BJ (cell line): ENCODE measurements around the gene CHRNA7. TPM values are rescaled to one million over a fixed set of nuclear protein-coding genes. Genes with fewer than 3 reads are reported as not detected.

Experiments
- CTCF ChIA-PET: fragments of 350-600 bp; formaldehyde crosslinking; extraction: SDS; loops from one replicate; lab custom pipeline; 2021; ENCODE audit warnings: antibody characterized with exemption, inconsistent platforms; lab: Yijun Ruan, JAX
- POLR2A ChIA-PET: fragments of 300-600 bp; sonication (Branson Sonifier 250); formaldehyde crosslinking; extraction: SDS; loops from one replicate; lab custom pipeline; 2021; ENCODE audit warnings: antibody characterized with exemption; lab: Charles Lee
- DNase-seq: peaks from one replicate; pipeline ENCODE4 v3.0.0-alpha.2; 2011; ENCODE audit warnings: low read depth
- H3K27me3 ChIP-seq: 2 replicates; pipeline ENCODE4 v1.6.0; 2011; ENCODE audit warnings: low read length; ENCODE audit not compliant: control insufficient read depth, insufficient read depth
- H3K36me3 ChIP-seq: 2 replicates; pipeline ENCODE4 v1.5.1; 2011; ENCODE audit warnings: low read length; ENCODE audit not compliant: control insufficient read depth, insufficient read depth
- H3K4me3 ChIP-seq: 2 replicates; pipeline ENCODE4 v1.5.1; 2011; ENCODE audit warnings: low read depth, mild to moderate bottlenecking, control low read depth, low read length
- CTCF ChIP-seq: IDR thresholded peaks from 2 replicates; pipeline ENCODE4 v1.5.1; 2011; ENCODE audit warnings: low read depth, mild to moderate bottlenecking, control low read depth, inconsistent platforms, low read length, moderate library complexity; ENCODE audit not compliant: insufficient read depth
- polyA plus RNA-seq: library from polyadenylated mRNA; depleted of rRNA; stranded (reverse); fragments of >200 nt; gene quantifications from 2 replicates; pipeline ENCODE4 v1.2.3, GENCODE V29; 2011

Gene CHRNA7
- polyA plus RNA-seq, 1 experiment, result 0.10 TPM

DNA sequence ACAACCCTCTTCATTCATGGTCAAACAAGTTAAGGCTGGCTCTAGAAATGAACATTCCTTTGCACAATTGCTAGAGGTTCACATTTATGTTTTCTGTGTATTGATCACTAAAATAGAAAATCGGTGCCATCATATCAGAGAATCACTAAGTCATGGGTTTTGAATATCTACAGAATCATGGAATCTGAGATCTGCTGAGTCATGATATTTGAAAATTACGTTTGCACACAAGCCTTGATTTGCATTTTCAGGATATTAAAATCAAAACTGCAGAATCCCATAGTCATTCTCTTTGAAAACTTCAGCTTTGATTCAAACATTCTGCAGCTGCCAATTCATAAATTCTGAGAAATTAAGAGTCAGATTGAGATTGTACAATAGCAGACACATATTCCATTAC lies 26.1 kb upstream of the CHRNA7 start:
- ChIA-PET CTCF (no interaction called here), POLR2A (no interaction called here)
- DNase-seq, result no peak
- TF ChIP-seq CTCF, result no peak
- Histone ChIP-seq H3K4me3 (no peak overlapping the region), H3K27me3 (no peaks in the 10 kb centered on the region), H3K36me3 (no peaks in the 10 kb centered on the region)

DNA sequence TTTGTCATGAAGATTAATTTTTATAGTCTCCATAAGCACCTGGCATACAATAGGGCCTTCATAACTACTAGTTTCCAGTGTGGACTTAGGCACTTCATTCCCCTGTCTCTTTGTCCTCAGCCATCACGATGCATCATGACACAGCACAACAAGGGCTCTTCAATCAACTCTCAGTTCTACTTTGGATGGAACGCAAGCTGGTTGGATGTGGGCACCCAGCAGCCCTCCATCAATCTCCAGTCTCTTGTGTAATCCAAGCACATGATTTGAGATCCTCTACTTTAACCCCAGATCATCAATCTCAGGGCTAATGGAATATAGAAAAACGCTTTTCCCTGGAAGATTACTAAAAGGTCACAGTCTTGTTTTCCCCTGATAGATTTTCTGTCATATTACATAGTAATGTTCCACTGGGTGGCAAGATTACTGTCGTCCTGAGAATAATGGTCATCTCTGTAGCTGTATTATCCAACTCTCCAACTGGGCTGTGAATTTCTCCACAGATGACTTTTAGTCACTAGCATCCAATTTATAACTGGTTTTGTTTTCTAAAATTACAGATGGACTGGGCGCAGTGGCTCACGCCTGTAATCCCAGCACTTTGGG lies 22.9 kb upstream of the CHRNA7 start:
- TF ChIP-seq CTCF, result no peak
- POLR2A ChIA-PET, result no interaction called here

DNA sequence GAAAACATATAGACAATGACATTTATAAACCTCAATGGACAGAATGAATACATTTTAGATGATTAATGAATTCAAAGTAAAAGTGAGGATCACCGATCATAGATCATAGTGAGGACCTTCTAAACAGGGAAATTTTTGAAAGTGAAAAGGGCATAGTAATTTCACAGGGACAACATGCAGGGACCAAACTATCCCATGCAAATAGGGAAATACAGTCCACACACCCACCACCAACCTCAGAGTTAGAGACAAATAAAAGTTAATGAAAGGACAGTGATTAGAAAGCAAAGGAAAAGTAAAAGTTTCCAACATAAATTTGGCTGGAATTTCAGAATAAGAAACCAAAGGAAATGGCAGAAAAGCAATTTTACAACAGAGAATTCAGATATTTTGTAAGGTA lies 15.4 kb upstream of the CHRNA7 start:
- DNase-seq, result no peak
- CTCF ChIA-PET, result no interaction called here
- H3K4me3 ChIP-seq, result no peak overlapping the region
- H3K36me3 ChIP-seq, result no peaks in the 10 kb centered on the region
- no peak for TF ChIP-seq CTCF
- POLR2A ChIA-PET, result no interaction called here
- no peaks in the 10 kb centered on the region for H3K27me3 ChIP-seq

More for the DNA sequence above, 22.9 kb upstream of the CHRNA7 start:
- Histone ChIP-seq H3K36me3 (no peaks in the 10 kb centered on the region), H3K4me3 (no peak overlapping the region), H3K27me3 (no peaks in the 10 kb centered on the region)
- DNase-seq, result no peak
- CTCF ChIA-PET, result no interaction called here

GRCh38 chr15:32020156-32020555 lies 10.2 kb upstream of the CHRNA7 start:
- H3K4me3 ChIP-seq, result no peak overlapping the region
- ChIA-PET CTCF (no interaction called here), POLR2A (no interaction called here)
- no peaks in the 10 kb centered on the region for H3K36me3 ChIP-seq
- no peaks in the 10 kb centered on the region for H3K27me3 ChIP-seq
- DNase-seq, result no peak
- TF ChIP-seq CTCF, result no peak

GRCh38 chr15:32028921-32029320 lies 1.4 kb upstream of the CHRNA7 start:
- Histone ChIP-seq H3K36me3 (no peaks in the 10 kb centered on the region), H3K4me3 (no peak overlapping the region), H3K27me3 (peaks cover 9% of the 10 kb centered on the region)
- TF ChIP-seq CTCF, result no peak
- DNase-seq, result no peak
- POLR2A ChIA-PET, result no interaction called here
- CTCF ChIA-PET, result no interaction called here
